ENCODE measurements around the gene BCL2A1.

Gene BCL2A1

DNA sequence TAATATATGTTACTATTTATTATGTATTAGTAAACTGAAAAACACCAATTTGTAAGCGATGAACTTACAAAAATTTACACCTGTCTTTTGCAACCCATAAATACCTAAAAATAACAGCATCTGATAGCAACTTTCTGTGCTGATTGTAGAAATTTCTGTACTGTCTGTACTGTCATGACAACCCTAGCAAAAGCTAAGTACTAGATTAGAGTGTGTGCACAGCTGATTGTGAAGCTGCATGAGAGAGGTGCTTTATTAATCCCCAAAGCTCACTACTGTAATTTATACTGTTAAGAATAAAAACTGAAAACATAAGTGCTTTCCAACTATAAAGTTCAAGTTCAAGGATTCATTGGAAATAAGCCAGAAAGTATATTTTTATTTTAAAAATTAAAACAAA, 815 bp downstream of the BCL2A1 start:
- H4K12ac ChIP-seq (ENCODE audit: low read depth, low read length), result no peak overlapping the region
- H2BK12ac ChIP-seq (ENCODE audit: low read length), result no peak overlapping the region
- no peaks in the 10 kb centered on the region for H3K27me3 ChIP-seq (ENCODE audit: insufficient read depth, low read length)
- H2BK5ac ChIP-seq (ENCODE audit: low read depth, low read length, poor library complexity), result no peak overlapping the region
- no peak overlapping the region for H3K23ac ChIP-seq (ENCODE audit: low read length)
- no peak overlapping the region for H3K4me2 ChIP-seq (ENCODE audit: low read length)
- no peak overlapping the region for H3K9ac ChIP-seq (ENCODE audit: low read length)
- no peak overlapping the region for H3K14ac ChIP-seq (ENCODE audit: low read length)
- H3K79me2 ChIP-seq (ENCODE audit: control insufficient read depth, insufficient read depth, low read length, poor library complexity), result no peaks in the 10 kb centered on the region
- no peak overlapping the region for H3K18ac ChIP-seq (ENCODE audit: low read length)
- no peak overlapping the region for H2BK120ac ChIP-seq (ENCODE audit: insufficient read depth, low read length, poor library complexity)
- no peaks in the 10 kb centered on the region for H3K36me3 ChIP-seq (ENCODE audit: control insufficient read depth in 1 of 2, insufficient read depth in 2 of 2, low read length in 2 of 2)
- H2AK5ac ChIP-seq (ENCODE audit: low read length), result no peak overlapping the region
- no peaks in the 10 kb centered on the region for H3K79me1 ChIP-seq (ENCODE audit: low read length)
- H3K4me1 ChIP-seq (ENCODE audit: control insufficient read depth in 1 of 2, insufficient read depth in 2 of 2, low read length in 2 of 2), result no peaks in the 10 kb centered on the region
- H3K4me3 ChIP-seq (ENCODE audit: low read depth, low read length), result no peak overlapping the region
- WGBS (ENCODE audit: extremely low coverage, insufficient coverage, insufficient read length), result no CpG with 5 or more reads among the region's 1 CpG
- no peaks in the 10 kb centered on the region for H3K9me3 ChIP-seq (ENCODE audit: insufficient read depth, low read depth, low read length)
- DNase-seq, result no peak
- no peak overlapping the region for H3K27ac ChIP-seq (ENCODE audit: low read depth, low read length)
- H4K91ac ChIP-seq (ENCODE audit: low read depth, low read length), result no peak overlapping the region
- no peak overlapping the region for H3K4ac ChIP-seq (ENCODE audit: low read depth, low read length)
- no peak overlapping the region for H2AFZ ChIP-seq (ENCODE audit: insufficient read depth, low read length, poor library complexity)
- no peak overlapping the region for H4K8ac ChIP-seq (ENCODE audit: low read depth, low read length)

DNA sequence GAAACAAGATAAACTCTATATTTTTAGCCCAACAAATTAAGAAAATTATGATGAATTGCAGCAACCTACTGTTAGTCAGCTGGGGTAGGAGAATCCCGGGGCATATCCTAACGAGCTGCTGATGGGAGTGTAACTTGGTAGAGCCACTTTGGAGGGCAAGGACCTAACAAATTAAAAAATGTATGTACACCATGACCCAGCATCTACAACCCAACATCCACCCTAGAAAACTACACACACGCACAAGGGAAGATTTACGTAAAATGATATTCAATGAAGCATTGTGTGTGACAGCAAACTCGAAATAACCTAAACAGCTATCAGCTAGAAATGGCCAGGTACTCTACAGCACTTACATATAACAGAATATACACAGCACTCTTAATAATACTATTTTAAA, 1.9 kb downstream of the BCL2A1 start:
- Histone ChIP-seq H3K79me1 (ENCODE audit: low read length) (no peaks in the 10 kb centered on the region), H3K27me3 (ENCODE audit: insufficient read depth, low read length) (no peaks in the 10 kb centered on the region), H3K4me3 (ENCODE audit: low read depth, low read length) (no peak overlapping the region), H3K14ac (ENCODE audit: low read length) (no peak overlapping the region), H3K18ac (ENCODE audit: low read length) (no peak overlapping the region), H4K91ac (ENCODE audit: low read depth, low read length) (no peak overlapping the region), H3K9ac (ENCODE audit: low read length) (no peak overlapping the region), H3K4me1 (ENCODE audit: control insufficient read depth in 1 of 2, insufficient read depth in 2 of 2, low read length in 2 of 2) (no peaks in the 10 kb centered on the region), H3K79me2 (ENCODE audit: control insufficient read depth, insufficient read depth, low read length, poor library complexity) (no peaks in the 10 kb centered on the region), H4K8ac (ENCODE audit: low read depth, low read length) (no peak overlapping the region), H2AFZ (ENCODE audit: insufficient read depth, low read length, poor library complexity) (no peak overlapping the region), H3K27ac (ENCODE audit: low read depth, low read length) (no peak overlapping the region), H3K23ac (ENCODE audit: low read length) (no peak overlapping the region), H2BK120ac (ENCODE audit: insufficient read depth, low read length, poor library complexity) (no peak overlapping the region), H3K36me3 (ENCODE audit: control insufficient read depth in 1 of 2, insufficient read depth in 2 of 2, low read length in 2 of 2) (no peaks in the 10 kb centered on the region), H3K4me2 (ENCODE audit: low read length) (no peak overlapping the region), H2AK5ac (ENCODE audit: low read length) (no peak overlapping the region), H2BK5ac (ENCODE audit: low read depth, low read length, poor library complexity) (no peak overlapping the region), H3K4ac (ENCODE audit: low read depth, low read length) (no peak overlapping the region), H4K12ac (ENCODE audit: low read depth, low read length) (no peak overlapping the region), H3K9me3 (ENCODE audit: insufficient read depth, low read depth, low read length) (no peaks in the 10 kb centered on the region), H2BK12ac (ENCODE audit: low read length) (no peak overlapping the region)
- WGBS (ENCODE audit: extremely low coverage, insufficient coverage, insufficient read length), result no CpG with 5 or more reads among the region's 5 CpGs
- no peak for DNase-seq

DNA sequence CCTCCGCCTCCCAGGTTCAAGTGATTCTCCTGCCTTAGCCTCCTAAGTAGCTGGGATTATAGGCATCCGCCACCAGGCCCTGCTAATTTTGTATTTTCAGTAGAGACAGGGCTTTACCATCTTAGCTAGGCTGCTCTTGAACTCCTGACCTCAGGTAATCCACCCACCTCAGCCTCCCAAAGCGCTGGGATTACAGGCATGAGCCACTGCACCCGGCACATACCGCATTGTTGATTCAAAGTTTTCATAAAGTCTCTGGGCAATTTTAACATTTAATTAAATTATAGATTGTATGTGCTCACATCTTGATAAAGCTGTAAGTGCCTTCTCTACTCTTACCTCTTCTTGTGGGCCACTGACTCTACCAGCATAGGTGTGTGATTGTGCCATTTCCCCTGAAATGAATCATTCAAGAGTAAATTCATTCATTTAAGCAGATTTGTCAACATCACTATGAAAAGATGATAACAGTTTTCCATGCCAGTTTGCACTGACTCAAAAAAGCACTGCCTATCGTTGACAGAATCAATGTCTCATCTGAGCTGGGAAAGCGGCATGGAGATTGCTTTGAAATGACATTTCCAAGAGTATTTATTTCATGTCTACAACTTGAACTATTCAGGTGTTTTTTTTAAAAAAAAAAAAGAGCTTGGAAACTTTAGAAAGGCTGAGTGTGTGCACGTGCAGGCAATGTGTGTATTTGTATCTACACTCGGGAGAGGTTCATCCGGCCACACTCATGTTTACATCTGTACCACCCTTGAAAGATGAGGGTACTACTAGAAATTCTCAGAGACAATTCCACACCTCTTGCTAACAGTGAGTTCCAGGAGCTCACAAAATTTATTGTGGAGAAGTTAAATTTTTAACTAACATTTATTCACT, 3.5 kb downstream of the BCL2A1 start:
- no peaks in the 10 kb centered on the region for H3K79me2 ChIP-seq (ENCODE audit: control insufficient read depth, insufficient read depth, low read length, poor library complexity)
- H3K4ac ChIP-seq (ENCODE audit: low read depth, low read length), result no peak overlapping the region
- no CpG with 5 or more reads among the region's 10 CpGs for WGBS (ENCODE audit: extremely low coverage, insufficient coverage, insufficient read length)
- DNase-seq, result no peak
- H2BK12ac ChIP-seq (ENCODE audit: low read length), result no peak overlapping the region
- H3K4me3 ChIP-seq (ENCODE audit: low read depth, low read length), result no peak overlapping the region
- H4K91ac ChIP-seq (ENCODE audit: low read depth, low read length), result no peak overlapping the region
- H3K4me1 ChIP-seq (ENCODE audit: control insufficient read depth in 1 of 2, insufficient read depth in 2 of 2, low read length in 2 of 2), result no peaks in the 10 kb centered on the region
- no peak overlapping the region for H2BK5ac ChIP-seq (ENCODE audit: low read depth, low read length, poor library complexity)
- no peaks in the 10 kb centered on the region for H3K36me3 ChIP-seq (ENCODE audit: control insufficient read depth in 1 of 2, insufficient read depth in 2 of 2, low read length in 2 of 2)
- H3K27ac ChIP-seq (ENCODE audit: low read depth, low read length), result no peak overlapping the region
- H3K9ac ChIP-seq (ENCODE audit: low read length), result no peak overlapping the region
- H3K14ac ChIP-seq (ENCODE audit: low read length), result no peak overlapping the region
- no peaks in the 10 kb centered on the region for H3K79me1 ChIP-seq (ENCODE audit: low read length)
- H2AK5ac ChIP-seq (ENCODE audit: low read length), result no peak overlapping the region
- no peak overlapping the region for H3K18ac ChIP-seq (ENCODE audit: low read length)
- no peak overlapping the region for H3K4me2 ChIP-seq (ENCODE audit: low read length)
- H4K12ac ChIP-seq (ENCODE audit: low read depth, low read length), result no peak overlapping the region
- no peak overlapping the region for H2AFZ ChIP-seq (ENCODE audit: insufficient read depth, low read length, poor library complexity)
- no peak overlapping the region for H3K23ac ChIP-seq (ENCODE audit: low read length)
- no peak overlapping the region for H4K8ac ChIP-seq (ENCODE audit: low read depth, low read length)
- no peak overlapping the region for H2BK120ac ChIP-seq (ENCODE audit: insufficient read depth, low read length, poor library complexity)
- H3K9me3 ChIP-seq (ENCODE audit: insufficient read depth, low read depth, low read length), result no peaks in the 10 kb centered on the region
- H3K27me3 ChIP-seq (ENCODE audit: insufficient read depth, low read length), result no peaks in the 10 kb centered on the region

DNA sequence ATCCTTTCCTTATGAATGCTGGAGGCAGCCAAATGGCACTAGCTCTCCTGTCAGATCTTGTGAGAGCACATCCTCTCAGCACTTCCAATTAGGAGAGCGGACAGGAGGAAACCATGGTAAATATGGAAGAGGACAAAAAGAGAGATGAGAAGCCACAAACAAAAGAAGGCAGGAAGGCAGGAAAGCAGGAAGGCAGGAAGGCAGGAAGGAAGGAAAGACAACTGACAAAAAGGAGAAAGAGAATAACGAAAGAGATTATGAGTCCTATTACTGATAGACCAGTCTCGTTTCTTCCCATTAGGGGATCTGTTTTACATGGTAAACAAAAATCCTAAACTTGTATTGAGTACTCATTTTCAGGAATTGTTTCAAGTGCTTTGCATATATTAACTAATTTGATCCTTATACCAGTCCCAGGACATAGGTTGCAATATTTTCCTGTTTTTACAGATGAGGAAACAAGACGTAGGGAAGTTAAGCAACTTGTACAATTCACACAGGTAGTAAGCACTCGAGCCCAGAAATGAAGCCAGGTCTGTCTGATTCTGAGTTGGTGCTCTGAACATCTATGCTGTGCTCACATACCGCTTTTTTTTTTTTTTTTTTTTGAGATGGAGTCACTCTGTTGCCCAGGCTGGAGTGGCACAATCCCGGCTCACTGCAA, 4.2 kb downstream of the BCL2A1 start:
- H2AK5ac ChIP-seq (ENCODE audit: low read length), result no peak overlapping the region
- no peak overlapping the region for H2BK12ac ChIP-seq (ENCODE audit: low read length)
- H3K9ac ChIP-seq (ENCODE audit: low read length), result no peak overlapping the region
- H3K79me2 ChIP-seq (ENCODE audit: control insufficient read depth, insufficient read depth, low read length, poor library complexity), result no peaks in the 10 kb centered on the region
- H3K4me1 ChIP-seq (ENCODE audit: control insufficient read depth in 1 of 2, insufficient read depth in 2 of 2, low read length in 2 of 2), result no peaks in the 10 kb centered on the region
- no peak overlapping the region for H2BK5ac ChIP-seq (ENCODE audit: low read depth, low read length, poor library complexity)
- no peaks in the 10 kb centered on the region for H3K27me3 ChIP-seq (ENCODE audit: insufficient read depth, low read length)
- H3K18ac ChIP-seq (ENCODE audit: low read length), result no peak overlapping the region
- DNase-seq, result no peak
- no peak overlapping the region for H3K14ac ChIP-seq (ENCODE audit: low read length)
- no peaks in the 10 kb centered on the region for H3K36me3 ChIP-seq (ENCODE audit: control insufficient read depth in 1 of 2, insufficient read depth in 2 of 2, low read length in 2 of 2)
- WGBS (ENCODE audit: extremely low coverage, insufficient coverage, insufficient read length), result no CpG with 5 or more reads among the region's 7 CpGs
- no peak overlapping the region for H4K12ac ChIP-seq (ENCODE audit: low read depth, low read length)
- no peaks in the 10 kb centered on the region for H3K79me1 ChIP-seq (ENCODE audit: low read length)
- no peak overlapping the region for H3K27ac ChIP-seq (ENCODE audit: low read depth, low read length)
- no peak overlapping the region for H3K23ac ChIP-seq (ENCODE audit: low read length)
- H4K91ac ChIP-seq (ENCODE audit: low read depth, low read length), result no peak overlapping the region
- no peak overlapping the region for H4K8ac ChIP-seq (ENCODE audit: low read depth, low read length)
- no peak overlapping the region for H2AFZ ChIP-seq (ENCODE audit: insufficient read depth, low read length, poor library complexity)
- H3K9me3 ChIP-seq (ENCODE audit: insufficient read depth, low read depth, low read length), result no peaks in the 10 kb centered on the region
- H3K4me2 ChIP-seq (ENCODE audit: low read length), result no peak overlapping the region
- no peak overlapping the region for H3K4ac ChIP-seq (ENCODE audit: low read depth, low read length)
- H3K4me3 ChIP-seq (ENCODE audit: low read depth, low read length), result no peak overlapping the region
- H2BK120ac ChIP-seq (ENCODE audit: insufficient read depth, low read length, poor library complexity), result no peak overlapping the region

Data from trophoblast cell (in vitro differentiated cells and primary cell).